ENCODE results near the gene OSBP2. TPM values are rescaled to one million over a fixed set of nuclear protein-coding genes. Genes with fewer than 3 reads are reported as not detected.

OSBP2 gene
- total and polyA plus RNA-seq, 10 of the 15 experiments (the other 5 are each of a cell fraction or from before 2014, with no cell fraction given), result 0.11 to 7.7 (median 3.6) TPM

- SMC1A ChIA-PET (ENCODE audit: uncharacterized antibody, unreplicated experiment), result no interaction called here
Measured at GRCh38 chr22:30874431-30875370, 180.0 kb downstream of the OSBP2 start.

More at GRCh38 chr22:30874431-30875370, 180.0 kb downstream of the OSBP2 start:
- no peak overlapping the region for H3K27ac ChIP-seq (ENCODE audit: control insufficient read depth, insufficient read depth)
- ChIA-PET CTCF (no interaction called here), POLR2A (no interaction called here), RAD21 (ENCODE audit: unreplicated experiment) (no interaction called here)
- in situ Hi-C loops (cut with MboI) (no loop called here), intact Hi-C loops (cut with micrococcal nuclease; ENCODE audit: unreplicated experiment) (no loop called here)
- H3K9ac ChIP-seq (ENCODE audit: control insufficient read depth, insufficient read depth, low read length), result no peak overlapping the region
- H3K79me2 ChIP-seq (ENCODE audit: control insufficient read depth, insufficient read depth, low read length), result no peaks in the 10 kb centered on the region
- no peak overlapping the region for H2AFZ ChIP-seq (ENCODE audit: control insufficient read depth, low read depth, low read length)
- FAIRE-seq, result no peak
- H3K4me1 ChIP-seq (ENCODE audit: control insufficient read depth, insufficient read depth, low read length), result no peaks in the 10 kb centered on the region
- BruUV-seq (replicated peaks), result no TSS peak
- H4K20me1 ChIP-seq (ENCODE audit: control insufficient read depth, insufficient read depth), result no peaks in the 10 kb centered on the region
- H3K4me2 ChIP-seq (ENCODE audit: control insufficient read depth, insufficient read depth), result no peak overlapping the region
- TF ChIP-seq, protein P1, sequence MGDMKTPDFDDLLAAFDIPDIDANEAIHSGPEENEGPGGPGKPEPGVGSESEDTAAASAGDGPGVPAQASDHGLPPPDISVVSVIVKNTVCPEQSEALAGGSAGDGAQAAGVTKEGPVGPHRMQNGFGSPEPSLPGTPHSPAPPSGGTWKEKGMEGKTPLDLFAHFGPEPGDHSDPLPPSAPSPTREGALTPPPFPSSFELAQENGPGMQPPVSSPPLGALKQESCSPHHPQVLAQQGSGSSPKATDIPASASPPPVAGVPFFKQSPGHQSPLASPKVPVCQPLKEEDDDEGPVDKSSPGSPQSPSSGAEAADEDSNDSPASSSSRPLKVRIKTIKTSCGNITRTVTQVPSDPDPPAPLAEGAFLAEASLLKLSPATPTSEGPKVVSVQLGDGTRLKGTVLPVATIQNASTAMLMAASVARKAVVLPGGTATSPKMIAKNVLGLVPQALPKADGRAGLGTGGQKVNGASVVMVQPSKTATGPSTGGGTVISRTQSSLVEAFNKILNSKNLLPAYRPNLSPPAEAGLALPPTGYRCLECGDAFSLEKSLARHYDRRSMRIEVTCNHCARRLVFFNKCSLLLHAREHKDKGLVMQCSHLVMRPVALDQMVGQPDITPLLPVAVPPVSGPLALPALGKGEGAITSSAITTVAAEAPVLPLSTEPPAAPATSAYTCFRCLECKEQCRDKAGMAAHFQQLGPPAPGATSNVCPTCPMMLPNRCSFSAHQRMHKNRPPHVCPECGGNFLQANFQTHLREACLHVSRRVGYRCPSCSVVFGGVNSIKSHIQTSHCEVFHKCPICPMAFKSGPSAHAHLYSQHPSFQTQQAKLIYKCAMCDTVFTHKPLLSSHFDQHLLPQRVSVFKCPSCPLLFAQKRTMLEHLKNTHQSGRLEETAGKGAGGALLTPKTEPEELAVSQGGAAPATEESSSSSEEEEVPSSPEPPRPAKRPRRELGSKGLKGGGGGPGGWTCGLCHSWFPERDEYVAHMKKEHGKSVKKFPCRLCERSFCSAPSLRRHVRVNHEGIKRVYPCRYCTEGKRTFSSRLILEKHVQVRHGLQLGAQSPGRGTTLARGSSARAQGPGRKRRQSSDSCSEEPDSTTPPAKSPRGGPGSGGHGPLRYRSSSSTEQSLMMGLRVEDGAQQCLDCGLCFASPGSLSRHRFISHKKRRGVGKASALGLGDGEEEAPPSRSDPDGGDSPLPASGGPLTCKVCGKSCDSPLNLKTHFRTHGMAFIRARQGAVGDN (IDR thresholded peaks at IDR 0.05), result no peak
- TF ChIP-seq HDGF (IDR thresholded peaks at IDR 0.05) (no peak), CHD2 (IDR thresholded peaks at IDR 0.05; ENCODE audit: borderline replicate concordance, low read depth, low read length) (no peak), ATF3 (IDR thresholded peaks at IDR 0.05; ENCODE audit: borderline replicate concordance, extremely low read depth, low read depth, low read length) (no peak), NFIC (IDR thresholded peaks at IDR 0.05; ENCODE audit: low read depth, low read length) (no peak)
- TF ChIP-seq, protein P2, sequence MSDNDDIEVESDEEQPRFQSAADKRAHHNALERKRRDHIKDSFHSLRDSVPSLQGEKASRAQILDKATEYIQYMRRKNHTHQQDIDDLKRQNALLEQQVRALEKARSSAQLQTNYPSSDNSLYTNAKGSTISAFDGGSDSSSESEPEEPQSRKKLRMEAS (IDR thresholded peaks at IDR 0.05; ENCODE audit: low read depth, low read length), result no peak
- TF ChIP-seq, protein P3, sequence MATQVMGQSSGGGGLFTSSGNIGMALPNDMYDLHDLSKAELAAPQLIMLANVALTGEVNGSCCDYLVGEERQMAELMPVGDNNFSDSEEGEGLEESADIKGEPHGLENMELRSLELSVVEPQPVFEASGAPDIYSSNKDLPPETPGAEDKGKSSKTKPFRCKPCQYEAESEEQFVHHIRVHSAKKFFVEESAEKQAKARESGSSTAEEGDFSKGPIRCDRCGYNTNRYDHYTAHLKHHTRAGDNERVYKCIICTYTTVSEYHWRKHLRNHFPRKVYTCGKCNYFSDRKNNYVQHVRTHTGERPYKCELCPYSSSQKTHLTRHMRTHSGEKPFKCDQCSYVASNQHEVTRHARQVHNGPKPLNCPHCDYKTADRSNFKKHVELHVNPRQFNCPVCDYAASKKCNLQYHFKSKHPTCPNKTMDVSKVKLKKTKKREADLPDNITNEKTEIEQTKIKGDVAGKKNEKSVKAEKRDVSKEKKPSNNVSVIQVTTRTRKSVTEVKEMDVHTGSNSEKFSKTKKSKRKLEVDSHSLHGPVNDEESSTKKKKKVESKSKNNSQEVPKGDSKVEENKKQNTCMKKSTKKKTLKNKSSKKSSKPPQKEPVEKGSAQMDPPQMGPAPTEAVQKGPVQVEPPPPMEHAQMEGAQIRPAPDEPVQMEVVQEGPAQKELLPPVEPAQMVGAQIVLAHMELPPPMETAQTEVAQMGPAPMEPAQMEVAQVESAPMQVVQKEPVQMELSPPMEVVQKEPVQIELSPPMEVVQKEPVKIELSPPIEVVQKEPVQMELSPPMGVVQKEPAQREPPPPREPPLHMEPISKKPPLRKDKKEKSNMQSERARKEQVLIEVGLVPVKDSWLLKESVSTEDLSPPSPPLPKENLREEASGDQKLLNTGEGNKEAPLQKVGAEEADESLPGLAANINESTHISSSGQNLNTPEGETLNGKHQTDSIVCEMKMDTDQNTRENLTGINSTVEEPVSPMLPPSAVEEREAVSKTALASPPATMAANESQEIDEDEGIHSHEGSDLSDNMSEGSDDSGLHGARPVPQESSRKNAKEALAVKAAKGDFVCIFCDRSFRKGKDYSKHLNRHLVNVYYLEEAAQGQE (IDR thresholded peaks at IDR 0.05; ENCODE audit: low read depth, low read length), result no peak
- H3K4me3 ChIP-seq, result no peak overlapping the region
- no peaks in the 10 kb centered on the region for H3K9me3 ChIP-seq (replicated peaks; ENCODE audit: control insufficient read depth, insufficient read depth, low read length)
- WGBS (ENCODE audit: insufficient coverage, insufficient replicate concordance, low lambda C conversion rate, missing lambda C conversion rate), result 20% methylated on average over 20 of the region's 21 CpGs
- DNase-seq (ENCODE audit: low read depth, low spot score), result no peak
- no peaks in the 10 kb centered on the region for H3K36me3 ChIP-seq (ENCODE audit: control insufficient read depth in 2 of 2, insufficient read depth in 2 of 2, low read length in 1 of 2)
- no peak for ATAC-seq
- no peaks in the 10 kb centered on the region for H3K27me3 ChIP-seq (replicated peaks in 1 of 2; ENCODE audit: control insufficient read depth in 2 of 2, insufficient read depth in 2 of 2, low read length in 1 of 2)
